Neuron (in vitro differentiated cells): ENCODE results near the gene ARHGAP24.
A peak's percentile ranks its signal among the peaks of the same experiment; 100 is the strongest.
"Not testable (repeated sequence)": the region's sequence is repeated elsewhere in the genome, so short reads cannot be mapped to it uniquely, and the experiment has no call there.

Source experiments
- H2AFZ ChIP-seq: one replicate; pipeline ENCODE4 v1.6.1; 2013; ENCODE audit warnings: low read depth, mild to moderate bottlenecking, inconsistent platforms, low read length, moderate library complexity
- H3K27me3 ChIP-seq: one replicate; pipeline ENCODE4 v1.6.1; 2013; ENCODE audit warnings: low read length; ENCODE audit not compliant: insufficient read depth
- H3K36me3 ChIP-seq: one replicate; pipeline ENCODE4 v1.6.1; 2013; ENCODE audit warnings: low read length; ENCODE audit not compliant: insufficient read depth
- H3K4me1 ChIP-seq: one replicate; pipeline ENCODE4 v1.6.1; 2013; ENCODE audit warnings: low read length; ENCODE audit not compliant: insufficient read depth
- H3K4me3 ChIP-seq: 2 replicates; pipeline ENCODE4 v1.5.1; 2013; ENCODE audit warnings: mild to moderate bottlenecking, low read length, moderate library complexity
- H3K9me3 ChIP-seq: one replicate; pipeline ENCODE4 v1.6.1; 2013; ENCODE audit warnings: low read length

The ARHGAP24 gene

GRCh38 chr4:85834934-85835333 lies 360.0 kb downstream of the ARHGAP24 start:
- no peaks in the 10 kb centered on the region for H3K36me3 ChIP-seq
- H2AFZ ChIP-seq = no peak overlapping the region

GRCh38 chr4:85836588-85837438 lies 361.9 kb downstream of the ARHGAP24 start:
- Histone ChIP-seq H3K9me3 (no peaks in the 10 kb centered on the region), H2AFZ (no peak overlapping the region), H3K4me1 (peaks cover 26% of the 10 kb centered on the region), H3K4me3 (no peak overlapping the region), H3K27me3 (no peaks in the 10 kb centered on the region), H3K36me3 (no peaks in the 10 kb centered on the region)

More at GRCh38 chr4:85834934-85835333, 360.0 kb downstream of the ARHGAP24 start:
- no peaks in the 10 kb centered on the region for H3K9me3 ChIP-seq
- H3K4me1 ChIP-seq = peaks cover 26% of the 10 kb centered on the region
- no peaks in the 10 kb centered on the region for H3K27me3 ChIP-seq
- no peak overlapping the region for H3K4me3 ChIP-seq

GRCh38 chr4:85837439-85837733 lies 362.4 kb downstream of the ARHGAP24 start:
- H3K9me3 ChIP-seq = no peaks in the 10 kb centered on the region
- H3K4me3 ChIP-seq = no peak overlapping the region
- no peaks in the 10 kb centered on the region for H3K36me3 ChIP-seq
- peaks cover 21% of the 10 kb centered on the region for H3K4me1 ChIP-seq
- no peaks in the 10 kb centered on the region for H3K27me3 ChIP-seq
- no peak overlapping the region for H2AFZ ChIP-seq

DNA sequence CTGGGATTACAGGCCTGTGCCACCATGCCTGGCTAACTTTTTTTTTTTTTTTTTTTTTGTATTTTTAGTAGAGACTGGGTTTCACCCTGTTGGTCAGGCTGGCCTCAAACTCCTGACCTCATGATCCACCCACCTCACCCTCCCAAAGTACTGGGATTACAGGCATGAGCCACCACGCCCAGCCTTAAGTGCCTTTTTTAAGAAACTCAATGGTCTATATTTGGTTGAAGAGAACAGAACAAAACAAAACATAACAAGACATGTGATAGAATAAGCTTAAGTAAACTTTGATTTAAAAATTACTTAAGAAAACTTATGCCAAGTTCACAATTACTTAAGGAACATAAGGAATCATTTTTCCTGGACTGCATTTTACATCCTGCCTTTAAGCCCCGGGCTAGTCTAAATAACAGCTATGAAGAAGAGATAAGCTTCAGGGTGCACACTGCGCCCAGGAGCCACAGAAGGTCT lies 365.1 kb downstream of the ARHGAP24 start:
- H3K4me1 ChIP-seq, H3K9me3 ChIP-seq, H2AFZ ChIP-seq, H3K36me3 ChIP-seq, H3K27me3 ChIP-seq, H3K4me3 ChIP-seq: not testable (repeated sequence)

- Histone ChIP-seq H3K27me3 (no peaks in the 10 kb centered on the region), H3K4me3 (no peak overlapping the region), H2AFZ (no peak overlapping the region), H3K9me3 (no peaks in the 10 kb centered on the region), H3K36me3 (no peaks in the 10 kb centered on the region), H3K4me1 (peaks cover under 1% of the 10 kb centered on the region)
Observed at GRCh38 chr4:85842540-85842939, 367.6 kb downstream of the ARHGAP24 start.

GRCh38 chr4:85853740-85854139 lies 378.8 kb downstream of the ARHGAP24 start:
- H2AFZ ChIP-seq, H3K4me1 ChIP-seq, H3K27me3 ChIP-seq, H3K9me3 ChIP-seq, H3K36me3 ChIP-seq, H3K4me3 ChIP-seq: not testable (repeated sequence)

- no peaks in the 10 kb centered on the region for H3K4me1 ChIP-seq
- H3K9me3 ChIP-seq = no peaks in the 10 kb centered on the region
- no peaks in the 10 kb centered on the region for H3K36me3 ChIP-seq
- H3K27me3 ChIP-seq = no peaks in the 10 kb centered on the region
- no peak overlapping the region for H3K4me3 ChIP-seq
- no peak overlapping the region for H2AFZ ChIP-seq
Observed at GRCh38 chr4:85854546-85854945, 379.6 kb downstream of the ARHGAP24 start.

- Histone ChIP-seq H3K4me3 (no peak overlapping the region), H3K9me3 (no peaks in the 10 kb centered on the region), H3K27me3 (no peaks in the 10 kb centered on the region), H3K4me1 (peaks cover 3% of the 10 kb centered on the region), H3K36me3 (no peaks in the 10 kb centered on the region), H2AFZ (peak overlapping the region; percentile 10)
Observed at GRCh38 chr4:85860066-85860740, 385.3 kb downstream of the ARHGAP24 start.

DNA sequence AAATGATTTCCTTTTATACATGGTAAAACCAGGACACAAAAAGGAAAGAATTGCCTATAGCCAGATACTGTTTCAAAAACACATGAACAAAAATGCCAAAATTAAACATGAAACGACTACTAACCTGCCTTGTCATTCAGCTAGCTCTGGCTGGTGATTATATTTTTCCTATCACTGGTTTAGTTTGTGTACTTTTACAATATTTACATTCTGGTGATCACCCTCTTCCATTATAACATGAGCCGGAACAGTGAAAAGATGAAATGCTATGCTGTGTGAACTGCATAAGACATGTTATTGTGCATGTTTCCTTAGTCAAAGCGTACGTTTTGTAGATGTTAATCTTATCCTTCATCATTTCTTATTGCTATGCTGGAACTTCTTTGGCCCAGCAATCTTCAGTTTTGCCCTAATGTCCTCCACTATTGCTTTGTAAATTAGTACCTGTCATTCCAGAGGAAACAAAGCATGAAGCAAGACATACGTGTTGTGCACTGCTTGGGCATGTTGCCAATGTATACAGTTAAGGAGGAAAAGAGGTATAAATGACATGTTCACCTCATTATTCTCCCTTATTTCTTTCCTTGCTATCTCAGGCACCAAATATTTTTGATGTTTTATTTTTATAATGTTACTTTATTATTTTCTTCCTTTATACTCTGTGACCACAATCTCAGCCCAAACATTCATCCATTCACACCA lies 386.3 kb downstream of the ARHGAP24 start:
- Histone ChIP-seq H3K9me3 (no peaks in the 10 kb centered on the region), H3K4me3 (no peak overlapping the region), H3K4me1 (peaks cover 3% of the 10 kb centered on the region), H2AFZ (no peak overlapping the region), H3K36me3 (no peaks in the 10 kb centered on the region), H3K27me3 (no peaks in the 10 kb centered on the region)

DNA sequence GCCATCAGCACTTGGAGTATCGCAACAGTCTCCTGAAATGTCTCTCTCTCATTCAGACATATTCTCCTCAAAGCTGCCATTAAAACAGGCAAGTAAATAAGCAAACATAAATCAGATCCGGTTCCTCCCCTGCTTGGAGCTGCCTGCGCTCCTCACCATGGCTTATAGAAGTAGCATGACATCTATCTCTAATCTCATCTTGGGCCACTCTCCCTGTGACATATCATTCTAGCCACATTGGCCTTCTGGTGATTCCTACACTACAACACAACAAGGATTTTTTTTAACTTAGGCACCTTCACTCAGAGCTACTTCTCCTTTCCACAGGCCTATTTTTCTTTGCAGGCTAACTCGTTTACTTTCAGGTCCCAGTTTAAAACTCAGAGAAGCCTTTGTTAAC lies 387.9 kb downstream of the ARHGAP24 start:
- Histone ChIP-seq H3K36me3 (no peaks in the 10 kb centered on the region), H3K9me3 (no peaks in the 10 kb centered on the region), H3K4me1 (peaks cover 4% of the 10 kb centered on the region)

DNA sequence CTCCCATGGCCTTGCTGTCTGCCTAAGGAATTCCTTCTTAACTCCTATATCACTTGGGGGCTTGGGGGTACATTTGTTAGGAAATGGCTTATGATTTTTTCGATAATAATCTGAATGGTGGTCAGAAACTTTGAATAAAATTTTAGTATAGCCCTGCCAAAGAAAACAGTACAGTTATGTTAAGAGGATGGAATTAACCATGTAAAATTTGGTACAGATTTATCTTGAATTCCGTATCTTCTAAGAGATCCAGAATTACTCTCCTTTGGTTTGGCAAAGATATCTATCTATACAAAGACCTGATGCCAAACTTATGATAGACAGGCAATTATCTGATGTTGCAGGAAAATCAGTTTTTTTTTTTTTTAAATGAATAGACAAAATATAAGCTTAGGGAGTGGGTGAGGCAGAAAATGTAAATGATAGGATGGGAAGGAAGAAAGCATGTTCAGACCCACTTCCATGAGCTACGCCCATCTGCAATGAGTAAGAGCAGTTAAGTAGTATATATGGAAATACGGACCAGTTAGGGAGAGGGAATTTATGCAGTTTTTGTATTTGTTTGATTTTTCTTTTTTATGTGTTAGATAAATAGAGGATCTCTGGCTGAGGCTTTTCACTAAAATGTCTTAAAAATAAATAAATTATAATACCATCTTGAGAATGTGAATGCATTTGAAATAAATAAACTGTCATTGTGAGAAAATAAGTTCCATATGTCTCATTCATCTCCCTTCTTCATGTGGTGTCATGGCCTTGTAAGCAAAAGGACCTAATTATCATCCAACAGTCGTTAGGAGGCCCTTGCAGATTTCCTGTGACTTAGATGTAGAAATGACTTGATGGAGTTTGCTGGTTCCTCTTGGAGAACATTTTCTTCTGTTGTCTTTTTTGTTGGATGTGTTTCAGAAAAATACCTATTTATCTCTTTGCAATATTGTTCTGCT lies 389.6 kb downstream of the ARHGAP24 start:
- Histone ChIP-seq H3K4me3 (no peak overlapping the region), H3K27me3 (no peaks in the 10 kb centered on the region), H3K36me3 (no peaks in the 10 kb centered on the region), H3K9me3 (no peaks in the 10 kb centered on the region), H2AFZ (no peak overlapping the region), H3K4me1 (peaks cover 4% of the 10 kb centered on the region)

More for the DNA sequence above, 387.9 kb downstream of the ARHGAP24 start:
- Histone ChIP-seq H3K4me3 (no peak overlapping the region), H3K27me3 (no peaks in the 10 kb centered on the region), H2AFZ (no peak overlapping the region)

DNA sequence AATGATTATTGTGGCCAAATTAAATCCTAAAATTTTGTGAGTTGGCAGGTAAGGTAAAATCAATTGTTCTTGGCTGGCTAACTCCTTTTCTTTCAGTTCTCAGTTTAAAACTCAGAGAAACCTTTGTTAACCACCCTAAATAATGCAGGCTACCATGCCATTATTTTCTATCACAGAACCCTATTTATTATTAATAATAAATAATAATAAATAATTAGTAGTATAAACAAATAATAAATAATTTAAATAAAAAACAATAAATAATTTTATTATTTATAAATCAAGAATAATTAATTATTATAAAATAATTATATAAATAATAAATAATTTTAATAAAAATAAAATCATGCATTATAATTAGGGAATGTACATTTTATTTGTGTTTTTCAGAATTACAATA lies 390.3 kb downstream of the ARHGAP24 start:
- H3K9me3 ChIP-seq = no peaks in the 10 kb centered on the region
- no peak overlapping the region for H2AFZ ChIP-seq
- no peak overlapping the region for H3K4me3 ChIP-seq
- H3K27me3 ChIP-seq = no peaks in the 10 kb centered on the region
- H3K4me1 ChIP-seq = peaks cover 2% of the 10 kb centered on the region
- H3K36me3 ChIP-seq = no peaks in the 10 kb centered on the region
